T-cell (primary cell): Measurements from ENCODE around the gene FLACC1. TPM values are rescaled to one million over a fixed set of nuclear protein-coding genes. Genes with fewer than 3 reads are reported as not detected.

Experiments used
- ATAC-seq, 4 experiments: fragments of 200-7000 bp in 3 of 4; fragments of 150-1000 bp in 1 of 4; cut with Tn5 transposase; replicated peaks in 1 of 4; 1 replicate in 3 of 4; 2 replicates in 1 of 4; pipeline ENCODE4 v1.10.0; 2021; ENCODE audit warnings: moderate library complexity in 3 of 4, mild to moderate bottlenecking in 2 of 4, moderate number of reproducible peaks in 1 of 4
- CTCF ChIA-PET, 2 donors: fragments of 300-600 bp; sonication (Branson Sonifier 250); formaldehyde crosslinking; loops; one replicate each; lab custom pipeline; 2022; ENCODE audit warnings: antibody characterized with exemption in 2 of 2; lab: Charles Lee
- POLR2A ChIA-PET, 2 donors: fragments of 300-600 bp; sonication (Branson Sonifier 250); formaldehyde crosslinking; loops; one replicate each; lab custom pipeline; 2022; ENCODE audit warnings: antibody characterized with exemption in 2 of 2; lab: Charles Lee
- DNase-seq, 35 experiments: peaks; one replicate each; pipeline versions ENCODE4 v3.0.0 to v3.0.0-alpha.2; 2013 to 2023
- H3K27ac ChIP-seq: one replicate; pipeline ENCODE4 v1.5.1; 2013; ENCODE audit warnings: low read length
- H3K27me3 ChIP-seq, 2 experiments: replicated peaks in 1 of 2; 1 replicate in 1 of 2; 2 replicates in 1 of 2; pipeline versions ENCODE4 v1.6.1 to v1.7.0; 2013; ENCODE audit warnings: low read length in 1 of 2, mixed read lengths in 1 of 2; ENCODE audit not compliant: control insufficient read depth in 2 of 2, insufficient read depth in 2 of 2; ENCODE audit errors: extremely low read depth in 1 of 2
- H3K36me3 ChIP-seq, 2 donors: 1 replicate in 1 of 2; 2 replicates in 1 of 2; pipeline versions ENCODE4 v1.6.1 to v1.7.0; 2013; ENCODE audit warnings: low read length in 1 of 2; ENCODE audit not compliant: control insufficient read depth in 2 of 2, insufficient read depth in 1 of 2; ENCODE audit errors: extremely low read depth in 1 of 2
- H3K4me1 ChIP-seq, 2 experiments: 1 replicate in 1 of 2; 2 replicates in 1 of 2; pipeline versions ENCODE4 v1.6.1 to v1.7.0; 2013; ENCODE audit warnings: low read length in 2 of 2, mixed read lengths in 1 of 2; ENCODE audit not compliant: insufficient read depth in 2 of 2, control insufficient read depth in 1 of 2; ENCODE audit errors: extremely low read depth in 1 of 2
- H3K4me3 ChIP-seq, 2 donors: 1 replicate in 1 of 2; 2 replicates in 1 of 2; pipeline versions ENCODE4 v1.5.1 to v1.7.0; 2013; ENCODE audit warnings: mild to moderate bottlenecking in 2 of 2, low read length in 1 of 2, moderate library complexity in 1 of 2; ENCODE audit not compliant: control insufficient read depth in 1 of 2; ENCODE audit errors: extremely low read depth in 1 of 2
- H3K9me3 ChIP-seq: 2 replicates; pipeline ENCODE4 v1.7.0; 2013
- H3K27ac Mint-ChIP-seq, 2 donors: one replicate each; pipeline ENCODE4 v1.8.0; 2020 to 2021; ENCODE audit warnings: mild to moderate bottlenecking in 2 of 2, mixed read lengths in 2 of 2
- H3K27me3 Mint-ChIP-seq, 2 donors: one replicate each; pipeline ENCODE4 v1.8.0; 2021 to 2022; ENCODE audit warnings: mixed read lengths in 2 of 2
- H3K36me3 Mint-ChIP-seq: one replicate; pipeline ENCODE4 v1.8.0; 2021; ENCODE audit warnings: mixed read lengths
- H3K4me1 Mint-ChIP-seq, 3 donors: one replicate each; pipeline ENCODE4 v1.8.0; 2020 to 2022; ENCODE audit warnings: mixed read lengths in 3 of 3, mild to moderate bottlenecking in 1 of 3
- H3K4me3 Mint-ChIP-seq, 3 donors: one replicate each; pipeline ENCODE4 v1.8.0; 2020 to 2022; ENCODE audit warnings: mild to moderate bottlenecking in 3 of 3, mixed read lengths in 3 of 3, moderate library complexity in 3 of 3
- H3K9me3 Mint-ChIP-seq, 3 donors: one replicate each; pipeline ENCODE4 v1.8.0; 2020 to 2022; ENCODE audit warnings: mixed read lengths in 3 of 3
- WGBS: methylation state at CpG from one replicate; pipeline ENCODE4 v1.1.5; 2013; ENCODE audit warnings: missing lambda C conversion rate; ENCODE audit not compliant: insufficient coverage; 5-methylcytosine and 5-hydroxymethylcytosine counted together
- total RNA-seq, 35 experiments: library from RNA in 6 of 35; stranded (reverse) in 6 of 35; fragments of 120-200 nt in 1 of 35; gene quantifications; one replicate each; pipeline versions ENCODE4 v1.2.1 to v1.2.4 and lab custom pipeline; 2013 to 2026

The FLACC1 gene
- total RNA-seq, 5 donors from 2014 or later (not counting 1 experiment from before 2014, with no cell fraction given): 5.3 to 8.4 (median 6.5) TPM

DNA sequence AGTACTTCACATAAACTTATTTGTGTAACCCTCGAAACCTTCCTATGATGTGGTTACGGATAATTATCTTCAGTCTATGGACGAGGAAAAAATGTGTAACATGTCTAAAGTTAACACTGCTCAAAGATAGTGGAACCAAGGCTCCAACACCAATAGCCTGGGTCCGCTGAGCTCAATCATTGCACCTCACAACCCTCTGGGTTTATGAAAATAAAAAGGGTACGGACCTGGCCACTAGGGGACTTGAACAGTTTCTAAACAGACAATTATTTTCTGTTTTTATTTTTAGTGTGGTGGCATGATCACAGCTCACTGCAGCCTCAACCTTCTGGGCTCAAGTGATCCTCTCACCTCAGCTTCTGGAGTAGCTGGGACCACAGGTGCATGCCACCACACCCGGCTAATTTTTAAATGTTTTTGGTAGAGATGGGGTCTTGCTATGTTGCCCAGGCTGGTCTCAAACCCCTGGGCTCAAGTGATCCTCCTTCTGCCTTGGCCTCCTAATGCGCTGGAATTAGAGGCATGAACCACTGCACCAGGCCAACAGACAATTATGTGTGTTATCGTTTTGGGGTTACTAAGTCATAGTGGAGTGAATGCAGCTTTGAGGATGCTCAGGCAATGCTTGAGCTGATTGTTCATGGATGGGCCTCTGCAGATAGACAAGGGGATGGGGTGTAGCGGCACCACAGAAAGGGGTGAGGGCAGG, 86.7 kb downstream of the FLACC1 start:
- Histone ChIP-seq H3K27me3 (no peaks in the 10 kb centered on the region), H3K36me3 (peaks cover 5 to 94% of the 10 kb centered on the region in 2 donors), H3K9me3 (no peaks in the 10 kb centered on the region), H3K4me1 (peaks cover 8 to 66% of the 10 kb centered on the region in 2 experiments), H3K27ac (peak overlapping the region; percentile 2), H3K4me3 (no peak overlapping the region)
- peaks cover 78% of the 10 kb centered on the region for H3K36me3 Mint-ChIP-seq
- ChIA-PET POLR2A (interaction anchor here in 1 of 2 donors (0.6 to 1.5 kb wide), 3 partner anchors 12 to 422 kb away, joined by 3 to 4 read pairs (median 3); no protein-coding TSS in a partner anchor), CTCF (interaction anchor here (0.5 to 2.5 kb wide), 7 partner anchors 10 to 155 kb away, joined by 3 to 14 read pairs (median 4); partner anchors contain the start of gene CASP8 (in 1 of the 2))
- no peak for ATAC-seq
- WGBS: 97% methylated on average over 4 of the region's 9 CpGs
- H3K4me3 Mint-ChIP-seq: peak overlapping the region; percentile 11 to 46 (median 17)
- no peaks in the 10 kb centered on the region for H3K9me3 Mint-ChIP-seq
- peak overlapping the region; percentile 64 to 78 for H3K27ac Mint-ChIP-seq
- no peak for DNase-seq
- H3K27me3 Mint-ChIP-seq: no peaks in the 10 kb centered on the region
- H3K4me1 Mint-ChIP-seq: peaks cover 86 to 87% (median 87%) of the 10 kb centered on the region in 3 donors

DNA sequence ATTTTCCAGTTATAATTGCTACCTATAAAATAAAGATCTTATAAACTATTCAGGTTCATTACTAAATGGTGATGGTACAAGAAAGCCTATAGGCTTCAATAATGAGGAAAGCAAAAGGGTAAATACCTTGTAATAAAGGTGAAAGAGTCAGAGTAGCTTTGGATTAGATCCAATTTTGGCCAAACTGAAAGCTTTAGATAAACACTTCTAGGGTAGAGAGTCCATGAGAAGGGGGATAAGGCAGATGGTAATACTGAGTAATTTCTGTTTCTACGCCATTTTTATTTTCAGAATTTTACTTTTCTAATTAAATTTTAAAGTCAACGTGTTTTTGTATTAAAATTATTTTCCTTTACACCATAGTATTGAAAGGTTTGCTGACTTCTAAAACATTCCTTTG, 87.4 kb downstream of the FLACC1 start:
- H3K4me1 ChIP-seq: peaks cover 8 to 73% of the 10 kb centered on the region in 2 experiments

DNA sequence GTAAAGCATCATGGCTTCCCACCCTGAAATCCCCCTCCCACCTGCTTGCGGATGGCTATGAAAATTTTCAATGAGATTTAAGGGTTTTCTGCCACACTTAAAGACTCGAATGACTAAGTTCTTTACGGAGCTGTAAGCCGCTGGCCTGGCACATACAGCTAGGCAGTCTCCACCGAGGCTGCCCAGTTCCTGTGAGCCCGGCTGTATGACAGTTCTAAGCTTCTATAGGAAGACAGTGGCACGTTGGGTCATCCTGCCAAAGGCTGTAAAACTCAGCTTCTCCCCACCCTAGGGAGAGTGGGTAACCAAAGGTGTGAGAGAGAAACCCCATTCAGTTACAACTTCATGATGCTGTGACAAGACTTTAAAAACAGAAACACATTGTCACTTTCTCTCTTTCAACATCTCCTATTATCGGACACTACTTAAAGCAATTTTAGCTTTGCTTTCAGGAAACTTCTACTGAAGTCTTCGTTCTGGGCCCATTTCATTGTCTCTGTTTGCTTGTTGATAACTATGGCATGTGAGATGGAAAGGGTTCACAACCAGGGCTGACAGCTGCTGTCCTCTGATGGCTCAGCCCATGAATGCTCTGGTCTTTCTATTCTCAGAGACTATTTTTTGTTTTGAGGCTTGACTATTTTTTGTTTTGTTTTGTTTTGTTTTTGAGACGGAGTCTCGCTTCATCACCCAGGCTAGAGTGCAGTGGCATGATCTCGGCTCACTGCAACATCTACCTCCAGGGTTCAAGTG, 89.7 kb downstream of the FLACC1 start:
- Mint-ChIP-seq H3K27me3 (no peaks in the 10 kb centered on the region), H3K4me3 (peak overlapping the region; percentile 18 to 51 (median 32)), H3K36me3 (peaks cover 66% of the 10 kb centered on the region), H3K4me1 (peaks cover 92 to 94% (median 93%) of the 10 kb centered on the region in 3 donors), H3K9me3 (no peaks in the 10 kb centered on the region), H3K27ac (peak overlapping the region; percentile 60 to 61)
- ChIA-PET CTCF (interaction anchor here (0.6 to 2.4 kb wide), 5 partner anchors 30 to 198 kb away, joined by 3 to 14 read pairs (median 3); no protein-coding TSS in a partner anchor), POLR2A (interaction anchor here (0.5 to 0.6 kb wide), 3 partner anchors 10 to 849 kb away, joined by 3 to 5 read pairs (median 4); no protein-coding TSS in a partner anchor)
- 63% methylated on average over 5 of the region's 12 CpGs for WGBS
- Histone ChIP-seq H3K4me1 (peaks cover 27 to 73% of the 10 kb centered on the region in 2 experiments), H3K4me3 (no peak overlapping the region), H3K9me3 (no peaks in the 10 kb centered on the region), H3K27ac (peak overlapping the region; percentile 49), H3K27me3 (no peaks in the 10 kb centered on the region), H3K36me3 (peaks cover 5 to 66% of the 10 kb centered on the region in 2 donors)
- no peak for DNase-seq
- ATAC-seq: no peak

More for the DNA sequence above, 87.4 kb downstream of the FLACC1 start:
- peaks cover 73% of the 10 kb centered on the region for H3K36me3 Mint-ChIP-seq
- no peak overlapping the region for H3K4me3 ChIP-seq
- peaks cover 88 to 90% (median 88%) of the 10 kb centered on the region in 3 donors for H3K4me1 Mint-ChIP-seq
- H3K27me3 Mint-ChIP-seq: no peaks in the 10 kb centered on the region
- no CpG with 5 or more reads among the region's 2 CpGs for WGBS
- H3K36me3 ChIP-seq: peaks cover 5 to 88% of the 10 kb centered on the region in 2 donors
- H3K4me3 Mint-ChIP-seq: no peak overlapping the region
- H3K27me3 ChIP-seq: no peaks in the 10 kb centered on the region
- H3K27ac Mint-ChIP-seq: peak overlapping the region; percentile 39
- ATAC-seq (no peak), DNase-seq (no peak)
- ChIA-PET CTCF (interaction anchor here (0.5 to 2.5 kb wide), 8 partner anchors 9 to 154 kb away, joined by 3 to 14 read pairs (median 4); partner anchors contain the start of gene CASP8 (in 1 of the 2)), POLR2A (interaction anchor here (0.6 to 1.5 kb wide), 4 partner anchors 11 to 421 kb away, joined by 3 to 5 read pairs (median 4); no protein-coding TSS in a partner anchor)
- H3K27ac ChIP-seq: no peak overlapping the region
- H3K9me3 ChIP-seq: no peaks in the 10 kb centered on the region
- H3K9me3 Mint-ChIP-seq: no peaks in the 10 kb centered on the region

DNA sequence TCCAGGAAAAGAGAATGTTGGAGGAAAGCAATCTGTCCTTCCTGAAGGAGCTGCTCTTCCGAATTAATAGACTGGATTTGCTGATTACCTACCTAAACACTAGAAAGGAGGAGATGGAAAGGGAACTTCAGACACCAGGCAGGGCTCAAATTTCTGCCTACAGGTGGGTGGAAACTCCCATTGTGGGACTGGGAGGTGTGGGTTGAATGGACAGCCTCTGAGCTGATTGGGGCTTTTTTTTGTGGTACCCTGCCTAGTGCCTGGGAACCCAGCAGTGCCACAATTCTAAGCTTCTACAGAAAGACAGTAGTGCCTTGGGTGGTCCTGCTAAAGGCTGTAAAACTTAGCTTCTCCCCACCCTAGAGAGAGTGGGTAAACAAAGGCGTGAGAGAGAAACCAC, 90.5 kb downstream of the FLACC1 start:
- H3K9me3 ChIP-seq: no peaks in the 10 kb centered on the region
- Mint-ChIP-seq H3K27ac (peak overlapping the region; percentile 43 to 62), H3K9me3 (no peaks in the 10 kb centered on the region), H3K36me3 (peaks cover 63% of the 10 kb centered on the region), H3K4me1 (peaks cover 88 to 90% (median 88%) of the 10 kb centered on the region in 3 donors), H3K4me3 (peak overlapping the region; percentile 69 to 92 (median 86)), H3K27me3 (no peaks in the 10 kb centered on the region)
- peak in 1 of 4 experiments; percentile 29 for ATAC-seq
- H3K4me3 ChIP-seq: no peak overlapping the region
- peaks cover 29 to 65% of the 10 kb centered on the region in 2 experiments for H3K4me1 ChIP-seq
- CTCF ChIA-PET: interaction anchor here (0.6 to 2.4 kb wide), 3 partner anchors 29 to 198 kb away, joined by 3 to 14 read pairs (median 9); no protein-coding TSS in a partner anchor
- no CpG with 5 or more reads among the region's 2 CpGs for WGBS
- peak overlapping the region; percentile 49 for H3K27ac ChIP-seq
- H3K36me3 ChIP-seq: peaks cover 5 to 58% of the 10 kb centered on the region in 2 donors
- H3K27me3 ChIP-seq: no peaks in the 10 kb centered on the region
- POLR2A ChIA-PET: interaction anchor here in 1 of 2 donors (0.6 kb wide), 1 partner anchor 849 kb away, joined by 5 read pairs; no protein-coding TSS in a partner anchor
- no peak for DNase-seq

DNA sequence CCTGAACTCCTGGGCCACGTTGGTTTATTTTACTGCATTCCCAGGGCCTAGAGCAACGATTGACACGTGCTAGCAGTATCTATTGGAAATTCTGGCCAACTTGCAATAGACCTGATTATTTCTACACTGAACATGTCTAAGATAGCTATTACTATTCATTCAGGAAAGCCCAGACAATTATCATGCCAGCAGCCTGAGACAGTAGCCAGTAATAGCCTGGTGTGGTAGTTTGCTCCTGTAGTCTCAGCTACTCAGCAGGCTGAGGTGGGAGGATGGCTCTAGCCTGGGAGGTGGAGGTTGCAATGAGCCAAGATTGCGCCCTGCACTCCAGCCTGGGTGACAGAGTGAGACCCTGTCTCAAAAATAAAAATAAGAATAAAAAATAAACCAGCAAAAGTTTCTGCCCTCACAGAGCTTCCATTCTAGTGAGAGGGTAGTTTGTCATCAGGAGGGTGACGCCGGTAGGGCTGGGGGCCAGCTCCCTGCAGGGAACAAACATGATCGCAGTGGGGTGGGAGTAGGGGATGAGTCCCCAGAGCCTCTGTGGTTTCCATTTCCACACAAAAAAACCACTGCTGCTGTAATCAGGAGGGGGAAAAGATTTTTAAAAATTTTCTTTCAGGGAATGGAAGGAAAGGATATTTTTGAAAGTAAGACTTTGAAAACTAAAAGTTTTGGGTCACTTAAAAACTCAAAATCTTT, 92.5 kb downstream of the FLACC1 start:
- Mint-ChIP-seq H3K36me3 (peaks cover 56% of the 10 kb centered on the region), H3K9me3 (no peaks in the 10 kb centered on the region), H3K4me3 (peak overlapping the region; percentile 86 to 96 (median 92)), H3K4me1 (peaks cover 75 to 84% (median 76%) of the 10 kb centered on the region in 3 donors), H3K27me3 (no peaks in the 10 kb centered on the region), H3K27ac (peak overlapping the region; percentile 89)
- ATAC-seq (no peak), DNase-seq (no peak)
- ChIA-PET CTCF (interaction anchor here (0.6 to 7.2 kb wide), 10 partner anchors 9 to 551 kb away, joined by 3 to 89 read pairs (median 4); no protein-coding TSS in a partner anchor), POLR2A (interaction anchor here (0.6 to 5.1 kb wide), 5 partner anchors 17 to 416 kb away, joined by 3 to 32 read pairs (median 4); no protein-coding TSS in a partner anchor)
- peaks cover 5 to 38% of the 10 kb centered on the region in 2 donors for H3K36me3 ChIP-seq
- H3K4me3 ChIP-seq: peak overlapping the region in 1 of 2 donors; percentile 10
- no peaks in the 10 kb centered on the region for H3K9me3 ChIP-seq
- peak overlapping the region; percentile 20 for H3K27ac ChIP-seq
- WGBS: 56% methylated on average over 3 of the region's 7 CpGs
- H3K4me1 ChIP-seq: peaks cover 36 to 63% of the 10 kb centered on the region in 2 experiments
- no peaks in the 10 kb centered on the region for H3K27me3 ChIP-seq
